ENCODE results near the gene OPN1MW2. TPM values are rescaled to one million over a fixed set of nuclear protein-coding genes. Genes with fewer than 3 reads are reported as not detected.

The OPN1MW2 gene
- total RNA-seq: not detected in 2 replicates

DNA sequence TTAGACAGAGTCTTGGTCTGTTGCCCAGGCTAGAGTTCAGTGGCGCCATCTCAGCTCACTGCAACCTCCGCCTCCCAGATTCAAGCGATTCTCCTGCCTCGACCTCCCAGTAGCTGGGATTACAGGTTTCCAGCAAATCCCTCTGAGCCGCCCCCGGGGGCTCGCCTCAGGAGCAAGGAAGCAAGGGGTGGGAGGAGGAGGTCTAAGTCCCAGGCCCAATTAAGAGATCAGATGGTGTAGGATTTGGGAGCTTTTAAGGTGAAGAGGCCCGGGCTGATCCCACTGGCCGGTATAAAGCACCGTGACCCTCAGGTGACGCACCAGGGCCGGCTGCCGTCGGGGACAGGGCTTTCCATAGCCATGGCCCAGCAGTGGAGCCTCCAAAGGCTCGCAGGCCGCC is at the start of gene OPN1MW2:
Gene OPN1MW2, plus strand, starts transcription at position 301 of the 400 bp plus-strand sequence. Its CDS starts 60 bp downstream, at position 361.

DNA sequence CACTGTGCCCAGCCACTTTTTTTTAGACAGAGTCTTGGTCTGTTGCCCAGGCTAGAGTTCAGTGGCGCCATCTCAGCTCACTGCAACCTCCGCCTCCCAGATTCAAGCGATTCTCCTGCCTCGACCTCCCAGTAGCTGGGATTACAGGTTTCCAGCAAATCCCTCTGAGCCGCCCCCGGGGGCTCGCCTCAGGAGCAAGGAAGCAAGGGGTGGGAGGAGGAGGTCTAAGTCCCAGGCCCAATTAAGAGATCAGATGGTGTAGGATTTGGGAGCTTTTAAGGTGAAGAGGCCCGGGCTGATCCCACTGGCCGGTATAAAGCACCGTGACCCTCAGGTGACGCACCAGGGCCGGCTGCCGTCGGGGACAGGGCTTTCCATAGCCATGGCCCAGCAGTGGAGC is 37.3 kb upstream of the OPN1MW2 start, which contains the start of gene OPN1MW:
Gene OPN1MW, plus strand, starts transcription at position 301 of the 400 bp plus-strand sequence. Its CDS starts 82 bp downstream, at position 383.

DNA sequence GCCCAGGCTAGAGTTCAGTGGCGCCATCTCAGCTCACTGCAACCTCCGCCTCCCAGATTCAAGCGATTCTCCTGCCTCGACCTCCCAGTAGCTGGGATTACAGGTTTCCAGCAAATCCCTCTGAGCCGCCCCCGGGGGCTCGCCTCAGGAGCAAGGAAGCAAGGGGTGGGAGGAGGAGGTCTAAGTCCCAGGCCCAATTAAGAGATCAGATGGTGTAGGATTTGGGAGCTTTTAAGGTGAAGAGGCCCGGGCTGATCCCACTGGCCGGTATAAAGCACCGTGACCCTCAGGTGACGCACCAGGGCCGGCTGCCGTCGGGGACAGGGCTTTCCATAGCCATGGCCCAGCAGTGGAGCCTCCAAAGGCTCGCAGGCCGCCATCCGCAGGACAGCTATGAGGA is 37.7 kb downstream of the OPN1MW2 start, which contains the start of gene OPN1MW3:
Gene OPN1MW3, plus strand, starts transcription at position 301 of the 400 bp plus-strand sequence. Its CDS starts 38 bp downstream, at position 339.

Other genes starting within 250 kb of the OPN1MW2 start
- gene HCFC1, start 247.9 kb upstream of the OPN1MW2 start, total RNA-seq: 14.8 and 16.4 TPM in 2 replicates
- 4.9 and 8.1 TPM in 2 replicates for gene TMEM187, start 247.0 kb upstream of the OPN1MW2 start, total RNA-seq
- 69.3 and 71.9 TPM in 2 replicates for gene IRAK1, start 199.9 kb upstream of the OPN1MW2 start, total RNA-seq
- gene MECP2, start 122.0 kb upstream of the OPN1MW2 start, total RNA-seq: 16.8 and 20.3 TPM in 2 replicates
- gene OPN1LW, start 75.5 kb upstream of the OPN1MW2 start, total RNA-seq: not detected in 2 replicates
- gene OPN1MW, start 37.2 kb upstream of the OPN1MW2 start, total RNA-seq: not detected in 2 replicates
- gene OPN1MW3, start 37.8 kb downstream of the OPN1MW2 start, total RNA-seq: not detected in 2 replicates
- gene TEX28, start 75.4 kb downstream of the OPN1MW2 start, total RNA-seq: not detected in 2 replicates
- gene TKTL1, start 76.0 kb downstream of the OPN1MW2 start, total RNA-seq: not detected in 2 replicates
- 2,046 and 3,187 TPM in 2 replicates for gene FLNA, start 154.9 kb downstream of the OPN1MW2 start, total RNA-seq
- gene EMD, start 159.5 kb downstream of the OPN1MW2 start, total RNA-seq: 19.9 and 20.2 TPM in 2 replicates
- gene RPL10, start 178.6 kb downstream of the OPN1MW2 start, total RNA-seq: 2,577 and 3,067 TPM in 2 replicates
- gene DNASE1L1, start 189.5 kb downstream of the OPN1MW2 start, total RNA-seq: 105 and 122 TPM in 2 replicates
- 13.2 and 32.1 TPM in 2 replicates for gene TAFAZZIN, start 191.8 kb downstream of the OPN1MW2 start, total RNA-seq
- gene ATP6AP1, start 208.9 kb downstream of the OPN1MW2 start, total RNA-seq: 62.0 and 87.5 TPM in 2 replicates
- gene GDI1, start 217.4 kb downstream of the OPN1MW2 start, total RNA-seq: 64.1 and 110 TPM in 2 replicates
- gene FAM50A, start 224.4 kb downstream of the OPN1MW2 start, total RNA-seq: 83.4 and 111 TPM in 2 replicates
- 8.3 and 16.8 TPM in 2 replicates for gene PLXNA3, start 238.5 kb downstream of the OPN1MW2 start, total RNA-seq

Measured in endothelial cell of coronary artery (primary cell).